Left renal cortex interstitium (tissue), 4 donors: ENCODE results near the gene SOX10. TPM values are rescaled to one million over a fixed set of nuclear protein-coding genes. Genes with fewer than 3 reads are reported as not detected.
"Not testable (repeated sequence)": the region's sequence is repeated elsewhere in the genome, so short reads cannot be mapped to it uniquely, and the experiment has no call there.

ENCODE experiments used
- DNase-seq, 4 donors: peaks; one replicate each; pipeline ENCODE4 v3.0.0-alpha.2; 2013; ENCODE audit warnings: low read depth in 4 of 4, low spot score in 2 of 4, missing footprints in 1 of 4
- polyA plus RNA-seq, 4 donors: library from polyadenylated mRNA; unstranded; fragments of 120-200 nt; gene quantifications; one replicate each; pipeline ENCODE4 v1.2.1, GENCODE V29; 2013; ENCODE audit not compliant: insufficient read length in 4 of 4

SOX10 gene
- polyA plus RNA-seq, 4 donors = 1.0 to 2.1 (median 1.2) TPM

- DNase-seq = no peak
Measured at GRCh38 chr22:37967637-37968451, 16.5 kb downstream of the SOX10 start.

- DNase-seq = no peak
Measured at GRCh38 chr22:37967147-37967546, 17.2 kb downstream of the SOX10 start.

DNA sequence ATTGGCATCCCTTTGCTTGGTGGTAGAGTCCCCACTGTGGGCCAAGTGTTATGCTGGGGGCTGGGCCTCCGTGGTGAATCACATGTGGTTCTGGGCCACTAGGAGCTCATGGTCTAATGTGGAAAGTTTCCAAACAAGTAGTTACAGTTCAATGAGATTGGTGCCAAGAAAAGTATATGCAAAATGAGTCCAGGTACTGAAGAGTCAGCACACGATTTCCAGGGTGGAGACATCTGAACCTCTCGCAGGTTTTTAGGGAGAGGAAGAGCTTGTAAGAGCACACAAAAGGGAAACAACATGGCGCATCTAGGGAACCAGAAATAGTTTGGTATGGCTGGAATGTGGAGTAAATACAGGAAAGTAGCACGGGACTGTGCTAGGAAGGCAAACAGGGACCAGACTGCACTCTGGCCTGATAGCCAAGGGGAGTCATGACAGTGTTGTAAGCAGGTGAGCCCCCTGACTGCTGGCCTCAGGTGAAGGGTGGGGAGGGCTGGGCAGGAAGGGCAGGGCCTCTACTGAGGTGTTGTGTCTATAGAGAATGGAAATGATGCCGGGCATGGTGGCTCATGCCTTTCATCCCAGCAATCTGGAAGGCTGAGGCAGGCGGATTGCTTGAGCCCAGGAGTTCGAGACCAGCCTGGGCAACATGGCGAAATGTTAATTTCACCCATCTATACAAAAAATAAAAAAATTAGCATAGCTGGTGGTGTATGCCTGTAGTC is 18.3 kb downstream of the SOX10 start:
- no peak for DNase-seq

GRCh38 chr22:37961062-37961461 is 23.3 kb downstream of the SOX10 start:
- no peak for DNase-seq

GRCh38 chr22:37959231-37959825 is 25.0 kb downstream of the SOX10 start:
- DNase-seq = no peak

GRCh38 chr22:37957232-37957631 is 27.1 kb downstream of the SOX10 start:
- no peak for DNase-seq

DNA sequence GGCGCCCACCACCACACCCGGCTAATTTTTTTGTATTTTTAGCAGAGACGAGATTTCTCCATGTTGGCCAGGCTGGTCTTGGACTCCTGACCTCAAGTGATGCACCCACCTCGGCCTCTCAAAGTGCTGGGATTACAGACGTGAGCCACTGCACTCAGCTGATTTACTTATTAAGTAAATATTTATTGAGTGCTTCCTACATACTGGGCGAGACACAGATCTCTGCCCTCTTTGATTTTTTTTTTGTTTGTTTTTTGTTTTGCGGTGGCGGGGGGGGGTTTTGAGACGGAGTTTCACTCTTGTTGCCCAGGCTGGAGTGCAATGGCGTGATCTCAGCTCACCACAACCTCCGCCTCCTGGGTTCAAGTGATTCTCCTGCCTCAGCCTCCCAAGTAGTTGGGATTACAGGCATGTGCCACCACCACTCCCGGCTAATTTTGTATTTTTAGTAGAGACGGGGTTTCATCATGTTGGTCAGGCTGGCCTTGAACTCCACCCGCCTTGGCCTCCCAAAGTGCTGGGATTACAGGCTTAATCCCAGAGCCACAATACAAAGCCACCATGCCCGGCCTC is 28.4 kb downstream of the SOX10 start:
- DNase-seq = not testable (repeated sequence)

GRCh38 chr22:37954686-37955085 is 29.7 kb downstream of the SOX10 start:
- no peak for DNase-seq

- DNase-seq = peak; percentile 86 to 95 (median 90)
Measured at GRCh38 chr22:37953437-37954179, 30.7 kb downstream of the SOX10 start, which contains the start of the genes C22orf23 and POLR2F. Gene C22orf23, minus strand, starts transcription at chr22:37953601. Its CDS starts 452 bp downstream, at chr22:37953149. Gene POLR2F, plus strand, starts transcription at chr22:37953699. Its CDS starts 89 bp downstream, at chr22:37953788.

DNA sequence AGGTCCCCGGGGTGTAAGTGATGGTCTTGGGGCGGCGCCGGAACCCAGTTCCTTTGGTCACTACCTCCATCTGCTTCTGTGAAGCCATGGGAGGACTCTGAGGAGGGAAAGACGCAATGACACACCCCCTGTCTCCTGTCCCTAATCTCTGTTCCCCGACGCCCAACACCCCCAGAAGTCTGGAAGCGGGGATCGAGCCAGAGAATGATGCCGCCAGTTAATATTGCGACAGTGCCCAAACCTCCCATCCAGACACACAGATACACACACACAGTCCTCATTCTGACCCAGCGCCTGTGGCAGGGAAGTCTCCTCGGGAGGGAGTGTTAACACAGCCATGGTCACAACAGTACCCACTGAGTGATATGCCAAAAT is 31.3 kb downstream of the SOX10 start:
- DNase-seq = no peak

DNA sequence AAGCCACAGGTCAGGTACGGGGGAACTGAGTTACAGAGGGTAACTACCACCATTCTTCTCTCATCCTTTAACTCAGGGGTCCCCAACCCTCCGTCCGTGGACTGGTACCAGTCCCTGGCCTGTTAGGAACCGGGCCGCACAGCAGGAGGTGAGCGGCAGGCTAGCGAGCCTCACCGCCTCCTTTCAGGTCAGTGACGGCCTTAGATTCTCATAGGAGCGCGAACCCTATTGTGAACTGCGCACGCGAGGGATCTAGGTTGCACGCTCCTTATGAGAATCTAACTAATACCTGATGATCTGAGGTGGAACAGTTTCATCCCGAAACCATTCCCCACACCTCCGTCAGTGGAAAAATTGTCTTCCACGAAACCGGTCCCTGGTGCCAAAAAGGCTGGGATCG is 31.7 kb downstream of the SOX10 start:
- not testable (repeated sequence) for DNase-seq

DNA sequence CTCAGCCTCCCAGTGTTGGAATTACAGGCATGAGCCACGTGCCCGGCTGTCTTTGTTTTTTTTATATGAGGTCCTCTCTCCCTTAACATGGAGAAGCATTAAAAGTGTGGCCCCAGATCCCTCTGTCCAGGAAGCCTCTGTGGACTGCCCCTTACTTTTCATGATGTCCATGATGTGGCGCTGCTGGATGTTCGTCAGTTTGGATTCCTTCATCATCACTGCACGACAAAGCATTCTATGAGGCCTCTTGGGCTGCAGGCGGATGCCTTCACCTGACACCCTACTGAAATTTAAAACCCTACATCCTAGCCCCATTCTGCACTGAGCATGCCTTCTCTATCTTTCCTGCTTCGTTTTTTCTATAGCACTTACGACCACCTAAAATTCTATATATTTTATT is 33.0 kb downstream of the SOX10 start:
- no peak for DNase-seq

DNA sequence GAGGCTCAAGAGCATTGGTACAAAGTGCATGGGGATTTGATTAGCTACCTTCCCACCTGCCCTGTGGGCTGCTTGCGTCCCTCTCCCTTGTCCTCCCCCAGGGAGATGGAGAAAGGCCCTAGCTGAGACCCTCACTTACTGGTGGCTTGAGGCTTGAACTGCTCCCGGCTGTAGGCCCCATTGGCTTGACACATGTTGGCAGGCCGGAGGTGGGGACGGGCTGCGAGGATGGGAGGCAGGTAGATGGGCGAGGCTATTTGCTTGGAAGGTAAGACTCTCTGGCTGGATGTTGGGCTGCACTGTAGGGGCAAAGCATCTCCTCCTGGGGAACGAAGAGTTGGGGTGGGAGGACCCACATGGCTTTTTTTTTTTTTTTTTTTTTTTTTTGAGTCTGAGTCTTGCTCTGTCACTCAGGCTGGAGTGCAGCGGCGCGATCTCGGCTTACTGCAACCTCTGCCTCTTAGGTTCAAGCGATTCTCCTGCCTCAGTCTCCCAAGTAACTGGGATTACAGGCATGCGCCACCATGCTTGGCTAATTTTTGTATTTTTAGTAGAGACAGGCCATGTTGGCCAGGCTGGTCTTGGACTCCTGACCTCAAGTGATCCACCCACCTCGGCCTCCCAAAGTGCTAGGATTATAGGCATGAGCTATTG is 37.1 kb downstream of the SOX10 start:
- not testable (repeated sequence) for DNase-seq

GRCh38 chr22:37944423-37944822 is 39.9 kb downstream of the SOX10 start:
- not testable (repeated sequence) for DNase-seq

DNA sequence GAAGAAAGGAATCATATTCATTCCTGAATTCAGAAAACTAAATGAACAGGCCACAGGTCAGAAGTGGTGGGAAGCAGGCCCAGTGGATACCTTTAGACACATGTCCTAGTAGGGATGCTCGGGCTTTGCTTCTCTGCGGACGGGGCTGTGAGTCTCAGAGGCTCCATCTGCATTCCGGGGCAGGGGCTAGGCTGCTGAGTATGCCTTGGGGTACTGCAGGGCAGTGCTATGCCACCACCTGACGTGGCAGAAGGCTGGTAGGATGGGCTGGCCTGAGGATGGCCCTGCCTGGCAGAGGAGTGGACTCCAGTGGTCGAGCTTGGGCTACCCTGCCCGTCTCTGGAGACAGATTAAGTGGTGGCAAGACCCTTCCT is 40.5 kb downstream of the SOX10 start:
- DNase-seq = no peak

DNA sequence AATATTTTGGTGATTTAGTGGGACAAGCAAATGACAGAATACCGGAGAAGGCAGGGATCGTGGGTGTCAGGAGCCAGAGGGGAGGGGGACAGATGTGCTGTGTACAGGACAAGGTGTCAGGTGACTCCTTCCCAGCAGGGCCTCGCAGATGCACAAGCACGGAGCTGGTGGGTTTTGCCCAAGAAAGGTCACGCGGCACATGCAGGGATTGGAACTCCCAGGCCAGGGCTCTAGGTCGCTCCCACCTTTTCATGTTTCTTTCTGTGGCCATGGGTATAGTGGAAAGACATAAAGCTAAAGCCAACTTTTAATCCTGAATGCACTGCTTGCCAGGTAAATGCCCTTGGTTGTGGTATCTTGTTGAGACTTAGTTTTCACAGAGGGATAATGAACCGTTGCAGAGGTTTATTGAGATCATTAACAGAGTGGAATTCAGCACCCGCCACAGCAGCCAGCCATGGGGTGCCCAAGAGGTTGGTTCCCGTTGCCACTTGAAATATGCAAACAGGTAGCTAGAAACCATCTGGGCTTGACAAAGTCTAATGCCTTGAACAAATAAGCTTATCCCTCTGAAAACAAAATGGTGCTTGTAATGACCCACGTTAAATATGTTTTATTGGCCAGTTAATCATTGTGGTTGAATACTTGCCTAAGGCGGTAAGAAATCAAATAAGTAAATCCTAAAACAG is 41.1 kb downstream of the SOX10 start:
- DNase-seq = no peak

DNA sequence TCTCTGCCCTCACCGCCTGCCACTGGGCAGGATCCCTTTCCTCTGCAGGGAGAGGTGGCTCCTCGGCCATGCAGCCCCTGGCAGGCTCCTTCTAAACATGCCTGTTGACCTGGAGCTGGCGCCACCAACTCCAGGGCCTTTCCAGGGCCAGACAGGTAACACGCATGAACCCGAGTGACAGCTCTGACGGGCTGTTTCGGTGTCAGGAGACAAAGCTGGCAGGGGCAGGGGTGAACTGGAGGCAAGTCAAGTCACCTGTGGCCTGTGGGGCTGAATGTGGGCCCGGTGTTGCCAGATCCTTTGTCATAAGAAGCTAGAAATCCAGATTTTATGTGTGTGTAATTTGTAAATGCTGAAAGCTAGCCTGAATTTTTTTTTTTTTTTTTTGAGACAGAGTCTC is 42.2 kb downstream of the SOX10 start:
- no peak for DNase-seq

DNA sequence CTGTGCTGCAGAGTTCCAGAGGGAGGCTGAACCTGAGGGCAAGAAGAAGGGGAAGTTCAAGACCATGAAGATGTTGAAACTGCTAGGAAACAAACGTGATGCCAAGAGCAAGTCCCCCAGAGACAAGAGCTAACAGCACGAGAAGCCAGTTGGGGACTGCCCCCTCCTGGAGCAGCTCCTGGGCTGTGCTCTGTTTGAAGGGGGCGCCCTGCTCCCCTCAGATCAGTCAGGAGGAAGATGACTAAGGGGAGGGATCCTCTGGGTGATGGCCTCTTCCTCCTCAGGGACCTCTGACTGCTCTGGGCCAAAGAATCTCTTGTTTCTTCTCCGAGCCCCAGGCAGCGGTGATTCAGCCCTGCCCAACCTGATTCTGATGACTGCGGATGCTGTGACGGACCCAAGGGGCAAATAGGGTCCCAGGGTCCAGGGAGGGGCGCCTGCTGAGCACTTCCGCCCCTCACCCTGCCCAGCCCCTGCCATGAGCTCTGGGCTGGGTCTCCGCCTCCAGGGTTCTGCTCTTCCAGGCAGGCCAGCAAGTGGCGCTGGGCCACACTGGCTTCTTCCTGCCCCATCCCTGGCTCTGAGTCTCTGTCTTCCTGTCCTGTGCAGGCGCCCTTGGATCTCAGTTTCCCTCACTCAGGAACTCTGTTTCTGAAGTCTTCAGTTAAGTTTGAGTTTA is 43.5 kb downstream of the SOX10 start:
- DNase-seq = no peak
